Astrocyte (in vitro differentiated cells and primary cell): ENCODE data around the gene GRID2.

Source experiments
- EZH2 ChIP-seq: IDR thresholded peaks from 2 replicates; pipeline ENCODE4 v1.6.1; 2012; ENCODE audit warnings: mild to moderate bottlenecking, low read length, inconsistent platforms; ENCODE audit not compliant: insufficient read depth
- TF ChIP-seq, protein P1 (sequence below): IDR thresholded peaks from 2 replicates; pipeline ENCODE4 v1.5.1; 2011; ENCODE audit warnings: low read depth, mild to moderate bottlenecking, inconsistent platforms, low read length, moderate library complexity; ENCODE audit not compliant: insufficient read depth

DNA sequence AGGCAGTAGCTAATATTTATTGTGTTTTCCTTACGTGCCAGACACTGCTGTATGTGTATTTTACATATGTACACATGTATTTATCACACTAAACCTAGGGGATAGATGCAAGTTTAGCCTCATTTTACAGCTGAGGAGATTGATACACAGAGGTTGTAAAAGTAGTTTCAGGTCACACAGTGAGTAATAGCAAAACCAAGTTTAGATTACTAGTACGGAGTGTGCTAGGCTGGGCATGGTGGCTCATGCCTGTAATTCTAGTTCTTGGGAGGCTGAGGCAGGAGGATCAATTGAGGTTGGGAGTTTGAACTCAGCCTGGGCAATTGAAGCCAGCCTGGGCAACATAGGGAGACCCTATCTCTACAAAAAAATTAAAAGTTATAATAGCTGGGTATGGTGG is 823.7 kb downstream of the GRID2 start:
- TF ChIP-seq, protein P1, sequence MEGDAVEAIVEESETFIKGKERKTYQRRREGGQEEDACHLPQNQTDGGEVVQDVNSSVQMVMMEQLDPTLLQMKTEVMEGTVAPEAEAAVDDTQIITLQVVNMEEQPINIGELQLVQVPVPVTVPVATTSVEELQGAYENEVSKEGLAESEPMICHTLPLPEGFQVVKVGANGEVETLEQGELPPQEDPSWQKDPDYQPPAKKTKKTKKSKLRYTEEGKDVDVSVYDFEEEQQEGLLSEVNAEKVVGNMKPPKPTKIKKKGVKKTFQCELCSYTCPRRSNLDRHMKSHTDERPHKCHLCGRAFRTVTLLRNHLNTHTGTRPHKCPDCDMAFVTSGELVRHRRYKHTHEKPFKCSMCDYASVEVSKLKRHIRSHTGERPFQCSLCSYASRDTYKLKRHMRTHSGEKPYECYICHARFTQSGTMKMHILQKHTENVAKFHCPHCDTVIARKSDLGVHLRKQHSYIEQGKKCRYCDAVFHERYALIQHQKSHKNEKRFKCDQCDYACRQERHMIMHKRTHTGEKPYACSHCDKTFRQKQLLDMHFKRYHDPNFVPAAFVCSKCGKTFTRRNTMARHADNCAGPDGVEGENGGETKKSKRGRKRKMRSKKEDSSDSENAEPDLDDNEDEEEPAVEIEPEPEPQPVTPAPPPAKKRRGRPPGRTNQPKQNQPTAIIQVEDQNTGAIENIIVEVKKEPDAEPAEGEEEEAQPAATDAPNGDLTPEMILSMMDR = no peak
- TF ChIP-seq EZH2 = no peak
